ENCODE data around the gene RCOR3. TPM values are rescaled to one million over a fixed set of nuclear protein-coding genes. Genes with fewer than 3 reads are reported as not detected.

RCOR3 gene
- total RNA-seq, 1 experiment from 2014 or later, result 70.3 TPM

- H3K27ac Mint-ChIP-seq (ENCODE audit: low read depth, unreplicated experiment), result peak overlapping the region; percentile 52
- no peaks in the 10 kb centered on the region for H3K9me3 Mint-ChIP-seq (ENCODE audit: unreplicated experiment)
- peaks cover 46% of the 10 kb centered on the region for H3K4me1 Mint-ChIP-seq (ENCODE audit: insufficient read depth, unreplicated experiment)
- intact Hi-C loops (cut with micrococcal nuclease), result loop anchor here (1.0 kb wide), 1 partner anchor 250 kb away; no protein-coding TSS in a partner anchor
- ChIA-PET CTCF (interaction anchor here (0.5 to 11.2 kb wide), 17 partner anchors 9 to 1037 kb away, joined by 3 to 308 read pairs (median 4); no protein-coding TSS in a partner anchor), POLR2A (interaction anchor here (0.6 to 5.8 kb wide), 11 partner anchors 8 to 878 kb away, joined by 3 to 26 read pairs (median 4); no protein-coding TSS in a partner anchor)
- no peaks in the 10 kb centered on the region for H3K36me3 Mint-ChIP-seq (ENCODE audit: insufficient read depth, unreplicated experiment)
- no TSS peak for BruUV-seq (replicated peaks)
- DNase-seq (ENCODE audit: unreplicated experiment), result peak; percentile 83
- peak overlapping the region; percentile 84 for H3K4me3 Mint-ChIP-seq (ENCODE audit: unreplicated experiment)
- TF ChIP-seq CTCF (IDR thresholded peaks at IDR 0.05; ENCODE audit: unreplicated experiment), result no peak
- no peaks in the 10 kb centered on the region for H3K27me3 Mint-ChIP-seq (ENCODE audit: insufficient read depth, unreplicated experiment)
These were observed 68.3 kb downstream of the RCOR3 start for GRCh38 chr1:211327346-211327921.

DNA sequence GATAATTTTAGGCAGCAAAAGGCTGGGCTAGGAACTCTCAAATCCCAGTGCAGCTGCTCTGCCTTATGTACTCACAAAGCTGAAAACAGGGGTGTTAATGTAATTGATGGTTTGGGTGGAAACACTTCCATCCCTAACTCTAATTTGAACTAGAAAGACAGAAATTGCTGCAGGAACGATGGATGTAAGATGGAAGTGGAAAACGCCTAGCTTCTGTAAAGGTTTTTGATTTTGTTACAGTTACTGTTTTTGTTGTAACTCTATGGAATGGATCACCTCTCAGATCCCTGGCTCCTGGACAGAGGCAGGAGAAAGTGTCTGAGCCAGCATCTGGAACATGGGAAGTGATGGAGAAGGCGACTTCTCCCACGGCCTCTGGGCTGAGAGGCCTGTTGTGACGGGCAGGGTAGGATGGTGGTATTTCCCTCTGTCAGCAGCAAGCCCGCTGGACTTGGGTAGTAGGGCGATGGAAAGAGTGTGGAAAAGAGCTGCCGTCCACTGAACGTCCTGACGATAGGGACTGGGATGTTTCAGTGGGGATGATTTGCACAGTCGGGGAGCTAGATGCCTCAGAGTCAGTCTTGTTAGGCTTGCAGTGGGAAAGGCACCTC, 69.0 kb downstream of the RCOR3 start:
- BruUV-seq (replicated peaks), result TSS peak; percentile 32

GRCh38 chr1:211328866-211329475, 69.8 kb downstream of the RCOR3 start:
- Mint-ChIP-seq H3K9me3 (ENCODE audit: unreplicated experiment) (no peaks in the 10 kb centered on the region), H3K4me1 (ENCODE audit: insufficient read depth, unreplicated experiment) (peaks cover 47% of the 10 kb centered on the region), H3K4me3 (ENCODE audit: unreplicated experiment) (no peak overlapping the region), H3K27ac (ENCODE audit: low read depth, unreplicated experiment) (no peak overlapping the region), H3K27me3 (ENCODE audit: insufficient read depth, unreplicated experiment) (no peaks in the 10 kb centered on the region), H3K36me3 (ENCODE audit: insufficient read depth, unreplicated experiment) (no peaks in the 10 kb centered on the region)
- POLR2A ChIA-PET, result interaction anchor here (0.6 to 5.8 kb wide), 11 partner anchors 10 to 325 kb away, joined by 3 to 26 read pairs (median 3); partner anchors contain the start of gene SLC30A1
- no peak for DNase-seq (ENCODE audit: unreplicated experiment)
- intact Hi-C loops (cut with micrococcal nuclease), result no loop called here
- CTCF ChIA-PET, result interaction anchor here (0.6 to 11.2 kb wide), 19 partner anchors 8 to 922 kb away, joined by 3 to 308 read pairs (median 6); no protein-coding TSS in a partner anchor
- no peak for TF ChIP-seq CTCF (IDR thresholded peaks at IDR 0.05; ENCODE audit: unreplicated experiment)
- no TSS peak for BruUV-seq (replicated peaks)

More for the DNA sequence above, 69.0 kb downstream of the RCOR3 start:
- no peaks in the 10 kb centered on the region for H3K9me3 Mint-ChIP-seq (ENCODE audit: unreplicated experiment)
- H3K4me3 Mint-ChIP-seq (ENCODE audit: unreplicated experiment), result peak overlapping the region; percentile 84
- intact Hi-C loops (cut with micrococcal nuclease), result no loop called here
- DNase-seq (ENCODE audit: unreplicated experiment), result no peak
- no peak overlapping the region for H3K27ac Mint-ChIP-seq (ENCODE audit: low read depth, unreplicated experiment)
- no peak for TF ChIP-seq CTCF (IDR thresholded peaks at IDR 0.05; ENCODE audit: unreplicated experiment)
- H3K4me1 Mint-ChIP-seq (ENCODE audit: insufficient read depth, unreplicated experiment), result peaks cover 47% of the 10 kb centered on the region
- H3K27me3 Mint-ChIP-seq (ENCODE audit: insufficient read depth, unreplicated experiment), result no peaks in the 10 kb centered on the region
- ChIA-PET CTCF (interaction anchor here (0.5 to 11.2 kb wide), 19 partner anchors 8 to 1038 kb away, joined by 3 to 308 read pairs (median 4); no protein-coding TSS in a partner anchor), POLR2A (interaction anchor here (0.6 to 5.8 kb wide), 9 partner anchors 15 to 879 kb away, joined by 3 to 26 read pairs (median 4); no protein-coding TSS in a partner anchor)
- no peaks in the 10 kb centered on the region for H3K36me3 Mint-ChIP-seq (ENCODE audit: insufficient read depth, unreplicated experiment)

DNA sequence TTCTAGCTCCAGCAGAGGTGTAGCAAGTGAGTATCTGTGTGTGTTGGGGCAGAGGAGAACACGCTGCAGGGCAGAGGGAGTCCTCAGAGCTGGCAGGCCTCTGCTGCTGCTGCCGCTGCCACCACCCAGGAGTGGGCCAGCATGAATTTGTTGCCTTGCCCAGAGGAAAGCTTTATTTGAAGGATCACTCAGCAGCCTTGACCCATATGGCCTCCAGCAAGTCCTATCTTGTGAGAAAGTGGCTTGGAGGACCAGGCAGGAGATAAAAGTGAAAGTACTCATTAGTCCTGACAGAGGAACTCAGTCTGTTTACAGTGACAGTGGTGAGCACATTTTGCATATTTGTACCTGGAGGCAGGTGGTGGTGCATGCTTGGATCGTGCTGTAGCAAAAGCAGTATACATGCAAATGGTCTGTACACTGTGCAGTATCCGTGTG, 70.6 kb downstream of the RCOR3 start:
- H3K9me3 Mint-ChIP-seq (ENCODE audit: unreplicated experiment), result no peaks in the 10 kb centered on the region
- POLR2A ChIA-PET, result interaction anchor here (0.6 to 5.8 kb wide), 7 partner anchors 17 to 346 kb away, joined by 3 to 26 read pairs (median 3); partner anchors contain the start of gene SLC30A1
- no peak for TF ChIP-seq CTCF (IDR thresholded peaks at IDR 0.05; ENCODE audit: unreplicated experiment)
- H3K36me3 Mint-ChIP-seq (ENCODE audit: insufficient read depth, unreplicated experiment), result no peaks in the 10 kb centered on the region
- CTCF ChIA-PET, result interaction anchor here (0.5 to 11.2 kb wide), 17 partner anchors 7 to 1512 kb away, joined by 3 to 308 read pairs (median 6); no protein-coding TSS in a partner anchor
- BruUV-seq (replicated peaks), result no TSS peak
- intact Hi-C loops (cut with micrococcal nuclease), result no loop called here
- no peak overlapping the region for H3K27ac Mint-ChIP-seq (ENCODE audit: low read depth, unreplicated experiment)
- peaks cover 47% of the 10 kb centered on the region for H3K4me1 Mint-ChIP-seq (ENCODE audit: insufficient read depth, unreplicated experiment)
- H3K27me3 Mint-ChIP-seq (ENCODE audit: insufficient read depth, unreplicated experiment), result no peaks in the 10 kb centered on the region
- no peak for DNase-seq (ENCODE audit: unreplicated experiment)
- no peak overlapping the region for H3K4me3 Mint-ChIP-seq (ENCODE audit: unreplicated experiment)

All from MCF 10A (cell line).